Activated T-helper 17 cell treated with anti-CD3 and anti-CD28 coated beads, Interleukin-2, amount 50 U/mL, for 72 hours (primary cell): ENCODE measurements around the gene CAPS2. TPM values are rescaled to one million over a fixed set of nuclear protein-coding genes. Genes with fewer than 3 reads are reported as not detected.

ENCODE experiments used
- ATAC-seq: fragments of 150-1000 bp; cut with Tn5 transposase; replicated peaks from 2 replicates; pipeline ENCODE4 v1.10.0; 2021; ENCODE audit warnings: mild to moderate bottlenecking, moderate library complexity
- H3K27ac Mint-ChIP-seq: one replicate; pipeline ENCODE4 v1.8.0; 2022; ENCODE audit warnings: mixed read lengths
- H3K27me3 Mint-ChIP-seq: one replicate; pipeline ENCODE4 v1.8.0; 2022; ENCODE audit warnings: mixed read lengths
- H3K36me3 Mint-ChIP-seq: one replicate; pipeline ENCODE4 v1.8.0; 2022; ENCODE audit warnings: low read depth, mild to moderate bottlenecking, mixed read lengths
- H3K4me1 Mint-ChIP-seq: one replicate; pipeline ENCODE4 v1.8.0; 2022; ENCODE audit warnings: mixed read lengths
- H3K4me3 Mint-ChIP-seq: one replicate; pipeline ENCODE4 v1.8.0; 2022; ENCODE audit warnings: mild to moderate bottlenecking, mixed read lengths
- H3K9me3 Mint-ChIP-seq: one replicate; pipeline ENCODE4 v1.8.0; 2022; ENCODE audit warnings: mixed read lengths
- total RNA-seq, 2 donors: library from RNA; stranded (reverse); gene quantifications; one replicate each; pipeline ENCODE4 v1.2.3, GENCODE V29; 2022

CAPS2 gene
- total RNA-seq, 2 donors from 2014 or later = 6.0 to 11.1 TPM

GRCh38 chr12:75271576-75271975 lies 58.5 kb downstream of the CAPS2 start:
- Mint-ChIP-seq H3K27me3 (no peaks in the 10 kb centered on the region), H3K4me3 (no peak overlapping the region), H3K9me3 (no peaks in the 10 kb centered on the region), H3K36me3 (no peaks in the 10 kb centered on the region), H3K27ac (no peak overlapping the region), H3K4me1 (no peaks in the 10 kb centered on the region)
- ATAC-seq = no peak

- H3K36me3 Mint-ChIP-seq = no peaks in the 10 kb centered on the region
- H3K27me3 Mint-ChIP-seq = no peaks in the 10 kb centered on the region
- H3K27ac Mint-ChIP-seq = no peak overlapping the region
- no peak overlapping the region for H3K4me3 Mint-ChIP-seq
- H3K9me3 Mint-ChIP-seq = no peaks in the 10 kb centered on the region
- H3K4me1 Mint-ChIP-seq = no peaks in the 10 kb centered on the region
- no peak for ATAC-seq
Observed at GRCh38 chr12:75270157-75270556, 60.0 kb downstream of the CAPS2 start.

GRCh38 chr12:75269209-75269608 lies 60.9 kb downstream of the CAPS2 start:
- no peak overlapping the region for H3K4me3 Mint-ChIP-seq
- H3K4me1 Mint-ChIP-seq = no peaks in the 10 kb centered on the region
- no peak overlapping the region for H3K27ac Mint-ChIP-seq

GRCh38 chr12:75260316-75260715 lies 69.8 kb downstream of the CAPS2 start:
- Mint-ChIP-seq H3K4me3 (no peak overlapping the region), H3K27ac (no peak overlapping the region), H3K4me1 (peaks cover 10% of the 10 kb centered on the region), H3K36me3 (no peaks in the 10 kb centered on the region), H3K27me3 (no peaks in the 10 kb centered on the region), H3K9me3 (no peaks in the 10 kb centered on the region)
- peak; percentile 23 for ATAC-seq

More at GRCh38 chr12:75269209-75269608, 60.9 kb downstream of the CAPS2 start:
- Mint-ChIP-seq H3K36me3 (no peaks in the 10 kb centered on the region), H3K9me3 (no peaks in the 10 kb centered on the region), H3K27me3 (no peaks in the 10 kb centered on the region)
- no peak for ATAC-seq

- H3K4me1 Mint-ChIP-seq = peaks cover 10% of the 10 kb centered on the region
- no peaks in the 10 kb centered on the region for H3K36me3 Mint-ChIP-seq
- no peak overlapping the region for H3K4me3 Mint-ChIP-seq
- no peak overlapping the region for H3K27ac Mint-ChIP-seq
- H3K27me3 Mint-ChIP-seq = no peaks in the 10 kb centered on the region
- no peaks in the 10 kb centered on the region for H3K9me3 Mint-ChIP-seq
- ATAC-seq = no peak
Observed at GRCh38 chr12:75259143-75259542, 71.0 kb downstream of the CAPS2 start.

- peaks cover 6% of the 10 kb centered on the region for H3K9me3 Mint-ChIP-seq
- H3K4me1 Mint-ChIP-seq = peaks cover 10% of the 10 kb centered on the region
- no peak overlapping the region for H3K27ac Mint-ChIP-seq
- no peaks in the 10 kb centered on the region for H3K36me3 Mint-ChIP-seq
- peak overlapping the region; percentile 29 for H3K4me3 Mint-ChIP-seq
- H3K27me3 Mint-ChIP-seq = no peaks in the 10 kb centered on the region
- no peak for ATAC-seq
Observed at GRCh38 chr12:75257510-75257909, 72.6 kb downstream of the CAPS2 start.

GRCh38 chr12:75245108-75245507 lies 85.0 kb downstream of the CAPS2 start:
- no peak for ATAC-seq
- Mint-ChIP-seq H3K9me3 (peaks cover 5% of the 10 kb centered on the region), H3K36me3 (no peaks in the 10 kb centered on the region), H3K4me3 (no peak overlapping the region), H3K27ac (no peak overlapping the region), H3K4me1 (no peaks in the 10 kb centered on the region), H3K27me3 (peaks cover 2% of the 10 kb centered on the region)

- peaks cover 5% of the 10 kb centered on the region for H3K9me3 Mint-ChIP-seq
- no peak for ATAC-seq
- no peak overlapping the region for H3K4me3 Mint-ChIP-seq
- H3K27ac Mint-ChIP-seq = no peak overlapping the region
- H3K36me3 Mint-ChIP-seq = no peaks in the 10 kb centered on the region
- no peaks in the 10 kb centered on the region for H3K27me3 Mint-ChIP-seq
- H3K4me1 Mint-ChIP-seq = no peaks in the 10 kb centered on the region
Observed at GRCh38 chr12:75239987-75240386, 90.1 kb downstream of the CAPS2 start.

GRCh38 chr12:75236206-75236605 lies 93.9 kb downstream of the CAPS2 start:
- H3K27ac Mint-ChIP-seq = no peak overlapping the region
- no peak for ATAC-seq
- H3K9me3 Mint-ChIP-seq = peaks cover 5% of the 10 kb centered on the region
- H3K27me3 Mint-ChIP-seq = no peaks in the 10 kb centered on the region
- no peak overlapping the region for H3K4me3 Mint-ChIP-seq
- H3K4me1 Mint-ChIP-seq = no peaks in the 10 kb centered on the region
- no peaks in the 10 kb centered on the region for H3K36me3 Mint-ChIP-seq

GRCh38 chr12:75227132-75227531 lies 103.0 kb downstream of the CAPS2 start:
- Mint-ChIP-seq H3K27ac (no peak overlapping the region), H3K36me3 (no peaks in the 10 kb centered on the region), H3K27me3 (no peaks in the 10 kb centered on the region)

More at GRCh38 chr12:75227132-75227531, 103.0 kb downstream of the CAPS2 start:
- Mint-ChIP-seq H3K4me1 (no peaks in the 10 kb centered on the region), H3K9me3 (no peaks in the 10 kb centered on the region), H3K4me3 (no peak overlapping the region)
- no peak for ATAC-seq

Other genes with a start within 250 kb of the CAPS2 start
- gene KCNC2, start 120.5 kb downstream of the CAPS2 start, total RNA-seq = not detected
- gene GLIPR1L1, start 4.3 kb upstream of the CAPS2 start, total RNA-seq = not detected
- under 1 TPM; 0.13 to 0.56 TPM for gene GLIPR1L2, start 60.8 kb upstream of the CAPS2 start, total RNA-seq
- gene GLIPR1, start 150.4 kb upstream of the CAPS2 start, total RNA-seq = 10 to 100 TPM; 45.9 to 50.2 TPM
- gene KRR1, start 181.3 kb upstream of the CAPS2 start, total RNA-seq = 100 to 1,000 TPM; 113 to 151 TPM